ENCODE measurements around the gene EXD2.
"Not testable (repeated sequence)": the region's sequence is repeated elsewhere in the genome, so short reads cannot be mapped to it uniquely, and the experiment has no call there.

Gene EXD2

GRCh38 chr14:69214393-69214792 is 23.1 kb downstream of the EXD2 start:
- Histone ChIP-seq H3K9ac (ENCODE audit: insufficient read length) (no peak overlapping the region), H3K4me3 (no peak overlapping the region), H3K36me3 (ENCODE audit: insufficient read depth, low read length) (no peaks in the 10 kb centered on the region), H3K9me3 (ENCODE audit: low read depth, low read length) (no peaks in the 10 kb centered on the region), H3K27ac (no peak overlapping the region)
- TF ChIP-seq EZH2 (IDR thresholded peaks at IDR 0.05) (no peak), POLR2AphosphoS5 (IDR thresholded peaks at IDR 0.05; ENCODE audit: borderline replicate concordance, low read depth, low read length) (no peak), FOXP2 (optimal IDR thresholded peaks at IDR 0.05; ENCODE audit: control extremely low read depth, extremely low read length, insufficient read depth) (no peak)
- DNase-seq (ENCODE audit: low read depth, low spot score), result no peak

GRCh38 chr14:69217663-69218062 is 26.4 kb downstream of the EXD2 start:
- DNase-seq (ENCODE audit: low read depth, low spot score); H3K9ac ChIP-seq (ENCODE audit: insufficient read length); H3K36me3 ChIP-seq (ENCODE audit: insufficient read depth, low read length); H3K4me3 ChIP-seq; H3K9me3 ChIP-seq (ENCODE audit: low read depth, low read length); H3K27ac ChIP-seq: not testable (repeated sequence)

- Histone ChIP-seq H3K4me3 (no peak overlapping the region), H3K9me3 (ENCODE audit: low read depth, low read length) (no peaks in the 10 kb centered on the region), H3K9ac (ENCODE audit: insufficient read length) (no peak overlapping the region), H3K27ac (no peak overlapping the region), H3K36me3 (ENCODE audit: insufficient read depth, low read length) (no peaks in the 10 kb centered on the region)
- TF ChIP-seq FOXP2 (optimal IDR thresholded peaks at IDR 0.05; ENCODE audit: control extremely low read depth, extremely low read length, insufficient read depth) (no peak), EZH2 (IDR thresholded peaks at IDR 0.05) (no peak), POLR2AphosphoS5 (IDR thresholded peaks at IDR 0.05; ENCODE audit: borderline replicate concordance, low read depth, low read length) (no peak)
- DNase-seq (ENCODE audit: low read depth, low spot score), result no peak
Observed at GRCh38 chr14:69224946-69225345, 33.6 kb downstream of the EXD2 start.

- no peak overlapping the region for H3K4me3 ChIP-seq
- no peak overlapping the region for H3K9ac ChIP-seq (ENCODE audit: insufficient read length)
- H3K27ac ChIP-seq, result no peak overlapping the region
- H3K9me3 ChIP-seq (ENCODE audit: low read depth, low read length), result no peaks in the 10 kb centered on the region
- DNase-seq (ENCODE audit: low read depth, low spot score), result no peak
- no peak for TF ChIP-seq EZH2 (IDR thresholded peaks at IDR 0.05)
- no peaks in the 10 kb centered on the region for H3K36me3 ChIP-seq (ENCODE audit: insufficient read depth, low read length)
Observed at GRCh38 chr14:69226178-69226577, 34.9 kb downstream of the EXD2 start.

- no peak overlapping the region for H3K4me3 ChIP-seq
- no peak for DNase-seq (ENCODE audit: low read depth, low spot score)
- no peak overlapping the region for H3K9ac ChIP-seq (ENCODE audit: insufficient read length)
- H3K36me3 ChIP-seq (ENCODE audit: insufficient read depth, low read length), result no peaks in the 10 kb centered on the region
- no peaks in the 10 kb centered on the region for H3K9me3 ChIP-seq (ENCODE audit: low read depth, low read length)
- no peak for TF ChIP-seq EZH2 (IDR thresholded peaks at IDR 0.05)
- no peak overlapping the region for H3K27ac ChIP-seq
Observed at GRCh38 chr14:69226736-69227135, 35.4 kb downstream of the EXD2 start.

GRCh38 chr14:69231486-69231885 is 40.2 kb downstream of the EXD2 start:
- H3K9me3 ChIP-seq (ENCODE audit: low read depth, low read length), result no peaks in the 10 kb centered on the region
- H3K4me3 ChIP-seq, result no peak overlapping the region
- TF ChIP-seq POLR2AphosphoS5 (IDR thresholded peaks at IDR 0.05; ENCODE audit: borderline replicate concordance, low read depth, low read length) (no peak), EZH2 (IDR thresholded peaks at IDR 0.05) (no peak), FOXP2 (optimal IDR thresholded peaks at IDR 0.05; ENCODE audit: control extremely low read depth, extremely low read length, insufficient read depth) (no peak)
- H3K36me3 ChIP-seq (ENCODE audit: insufficient read depth, low read length), result no peaks in the 10 kb centered on the region
- no peak overlapping the region for H3K9ac ChIP-seq (ENCODE audit: insufficient read length)
- DNase-seq (ENCODE audit: low read depth, low spot score), result no peak
- no peak overlapping the region for H3K27ac ChIP-seq

- no peak for DNase-seq (ENCODE audit: low read depth, low spot score)
- TF ChIP-seq POLR2AphosphoS5 (IDR thresholded peaks at IDR 0.05; ENCODE audit: borderline replicate concordance, low read depth, low read length) (no peak), EZH2 (IDR thresholded peaks at IDR 0.05) (no peak), FOXP2 (optimal IDR thresholded peaks at IDR 0.05; ENCODE audit: control extremely low read depth, extremely low read length, insufficient read depth) (no peak)
- Histone ChIP-seq H3K27ac (no peak overlapping the region), H3K4me3 (no peak overlapping the region), H3K9me3 (ENCODE audit: low read depth, low read length) (no peaks in the 10 kb centered on the region), H3K9ac (ENCODE audit: insufficient read length) (no peak overlapping the region), H3K36me3 (ENCODE audit: insufficient read depth, low read length) (no peaks in the 10 kb centered on the region)
Observed at GRCh38 chr14:69232388-69232787, 41.1 kb downstream of the EXD2 start.

GRCh38 chr14:69234106-69234505 is 42.8 kb downstream of the EXD2 start:
- no peak for DNase-seq (ENCODE audit: low read depth, low spot score)
- Histone ChIP-seq H3K36me3 (ENCODE audit: insufficient read depth, low read length) (no peaks in the 10 kb centered on the region), H3K9ac (ENCODE audit: insufficient read length) (no peak overlapping the region), H3K9me3 (ENCODE audit: low read depth, low read length) (no peaks in the 10 kb centered on the region), H3K4me3 (no peak overlapping the region), H3K27ac (no peak overlapping the region)
- no peak for TF ChIP-seq FOXP2 (optimal IDR thresholded peaks at IDR 0.05; ENCODE audit: control extremely low read depth, extremely low read length, insufficient read depth)
- TF ChIP-seq POLR2AphosphoS5 (IDR thresholded peaks at IDR 0.05; ENCODE audit: borderline replicate concordance, low read depth, low read length), result no peak
- TF ChIP-seq EZH2 (IDR thresholded peaks at IDR 0.05), result no peak

- Histone ChIP-seq H3K9ac (ENCODE audit: insufficient read length) (no peak overlapping the region), H3K36me3 (ENCODE audit: insufficient read depth, low read length) (no peaks in the 10 kb centered on the region), H3K27ac (no peak overlapping the region), H3K4me3 (no peak overlapping the region), H3K9me3 (ENCODE audit: low read depth, low read length) (no peaks in the 10 kb centered on the region)
- DNase-seq (ENCODE audit: low read depth, low spot score), result no peak
- TF ChIP-seq FOXP2 (optimal IDR thresholded peaks at IDR 0.05; ENCODE audit: control extremely low read depth, extremely low read length, insufficient read depth), result no peak
- TF ChIP-seq EZH2 (IDR thresholded peaks at IDR 0.05), result no peak
- no peak for TF ChIP-seq POLR2AphosphoS5 (IDR thresholded peaks at IDR 0.05; ENCODE audit: borderline replicate concordance, low read depth, low read length)
Observed at GRCh38 chr14:69235708-69236107, 44.4 kb downstream of the EXD2 start.

- DNase-seq (ENCODE audit: low read depth, low spot score), result no peak
- TF ChIP-seq FOXP2 (optimal IDR thresholded peaks at IDR 0.05; ENCODE audit: control extremely low read depth, extremely low read length, insufficient read depth), result no peak
- no peak for TF ChIP-seq EZH2 (IDR thresholded peaks at IDR 0.05)
- no peak for TF ChIP-seq POLR2AphosphoS5 (IDR thresholded peaks at IDR 0.05; ENCODE audit: borderline replicate concordance, low read depth, low read length)
- Histone ChIP-seq H3K9ac (ENCODE audit: insufficient read length) (no peak overlapping the region), H3K4me3 (no peak overlapping the region), H3K27ac (no peak overlapping the region), H3K36me3 (ENCODE audit: insufficient read depth, low read length) (no peaks in the 10 kb centered on the region), H3K9me3 (ENCODE audit: low read depth, low read length) (no peaks in the 10 kb centered on the region)
Observed at GRCh38 chr14:69237142-69237541, 45.8 kb downstream of the EXD2 start.

Data from SK-N-MC (cell line).